ENCODE results near the gene ALG11.

- no peak for TF ChIP-seq CTCF (IDR thresholded peaks at IDR 0.05)
- TF ChIP-seq POLR2A (IDR thresholded peaks at IDR 0.05) = no peak
- no peak for TF ChIP-seq EP300 (IDR thresholded peaks at IDR 0.05)
- TF ChIP-seq POLR2AphosphoS5 (IDR thresholded peaks at IDR 0.05) = no peak
Measured at GRCh38 chr13:52043675-52044074, 31.5 kb downstream of the ALG11 start.
